ENCODE measurements around the gene CCNI.

DNA sequence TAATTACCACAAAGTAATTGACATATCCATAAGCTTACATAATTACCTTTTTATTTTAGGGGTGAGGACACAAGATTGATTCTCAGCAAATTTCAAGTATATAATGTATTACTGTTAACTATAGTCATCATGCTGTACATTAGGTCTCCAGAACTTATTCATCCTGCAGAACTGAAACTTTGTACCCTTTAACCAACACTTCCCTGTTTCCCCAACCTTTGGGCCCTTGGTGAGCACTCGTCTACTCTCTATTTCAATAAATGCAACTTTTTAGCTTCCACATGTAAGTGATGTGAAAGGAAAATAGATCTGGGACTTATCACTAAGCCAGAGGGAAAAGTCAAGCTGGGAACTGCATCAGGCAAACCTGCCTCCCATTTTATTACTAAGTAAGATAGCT lies 47.6 kb upstream of the CCNI start:
- TF ChIP-seq, protein P1, sequence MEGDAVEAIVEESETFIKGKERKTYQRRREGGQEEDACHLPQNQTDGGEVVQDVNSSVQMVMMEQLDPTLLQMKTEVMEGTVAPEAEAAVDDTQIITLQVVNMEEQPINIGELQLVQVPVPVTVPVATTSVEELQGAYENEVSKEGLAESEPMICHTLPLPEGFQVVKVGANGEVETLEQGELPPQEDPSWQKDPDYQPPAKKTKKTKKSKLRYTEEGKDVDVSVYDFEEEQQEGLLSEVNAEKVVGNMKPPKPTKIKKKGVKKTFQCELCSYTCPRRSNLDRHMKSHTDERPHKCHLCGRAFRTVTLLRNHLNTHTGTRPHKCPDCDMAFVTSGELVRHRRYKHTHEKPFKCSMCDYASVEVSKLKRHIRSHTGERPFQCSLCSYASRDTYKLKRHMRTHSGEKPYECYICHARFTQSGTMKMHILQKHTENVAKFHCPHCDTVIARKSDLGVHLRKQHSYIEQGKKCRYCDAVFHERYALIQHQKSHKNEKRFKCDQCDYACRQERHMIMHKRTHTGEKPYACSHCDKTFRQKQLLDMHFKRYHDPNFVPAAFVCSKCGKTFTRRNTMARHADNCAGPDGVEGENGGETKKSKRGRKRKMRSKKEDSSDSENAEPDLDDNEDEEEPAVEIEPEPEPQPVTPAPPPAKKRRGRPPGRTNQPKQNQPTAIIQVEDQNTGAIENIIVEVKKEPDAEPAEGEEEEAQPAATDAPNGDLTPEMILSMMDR (IDR thresholded peaks at IDR 0.05), result no peak
- no peak for TF ChIP-seq POLR2A (IDR thresholded peaks at IDR 0.05)

All from Peyer's patch (tissue), 4 donors.